GM18508 (cell line): Measurements from ENCODE around the gene ACAN.

Experiments
- ATAC-seq: cut with Tn5 transposase; IDR thresholded peaks from one replicate; pipeline ENCODE4 v1.9.1; 2021; ENCODE audit warnings: moderate number of reproducible peaks; ENCODE audit not compliant: insufficient read depth, unreplicated experiment

Gene ACAN

DNA sequence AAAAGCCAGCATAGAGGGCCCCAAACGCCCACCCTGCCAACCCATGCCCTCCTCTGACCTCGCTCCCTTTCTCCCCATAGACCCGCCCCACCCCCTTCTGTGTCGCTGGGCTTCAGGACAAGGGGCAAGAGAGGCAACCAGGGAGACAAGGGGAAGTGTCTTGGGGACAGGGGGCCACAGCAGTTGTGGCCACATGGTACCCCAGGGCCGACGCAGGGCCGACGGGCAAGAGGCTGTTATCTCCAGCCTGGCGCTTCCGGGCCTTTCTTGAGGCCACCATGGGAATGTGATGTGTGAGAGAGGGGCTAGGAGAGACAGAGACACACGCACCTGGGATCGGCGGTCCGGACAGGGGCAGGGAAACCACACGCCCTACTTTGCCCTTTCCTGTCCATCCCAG is 95.5 kb downstream of the ACAN start:
- no peak for ATAC-seq

DNA sequence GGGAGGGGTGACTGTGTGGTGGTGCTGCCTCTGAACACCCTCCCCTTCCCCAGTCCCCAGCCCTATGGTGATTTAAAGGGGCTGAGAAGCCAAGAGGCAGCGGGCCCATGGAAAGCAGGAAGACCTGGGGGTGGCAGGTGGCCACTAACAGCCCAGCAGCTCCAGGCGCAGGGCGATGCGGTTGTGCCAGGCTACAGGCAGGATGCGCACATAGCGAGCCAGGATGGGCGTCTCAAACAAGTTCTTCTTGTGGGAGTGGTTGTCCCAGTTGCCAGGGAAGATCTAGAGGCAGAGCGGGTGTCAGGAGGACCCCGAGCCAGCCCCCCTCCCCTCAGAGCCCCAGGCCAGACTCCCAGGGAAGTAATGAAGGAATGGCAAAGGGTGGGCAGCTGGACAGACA is 96.0 kb downstream of the ACAN start:
- ATAC-seq, result no peak

DNA sequence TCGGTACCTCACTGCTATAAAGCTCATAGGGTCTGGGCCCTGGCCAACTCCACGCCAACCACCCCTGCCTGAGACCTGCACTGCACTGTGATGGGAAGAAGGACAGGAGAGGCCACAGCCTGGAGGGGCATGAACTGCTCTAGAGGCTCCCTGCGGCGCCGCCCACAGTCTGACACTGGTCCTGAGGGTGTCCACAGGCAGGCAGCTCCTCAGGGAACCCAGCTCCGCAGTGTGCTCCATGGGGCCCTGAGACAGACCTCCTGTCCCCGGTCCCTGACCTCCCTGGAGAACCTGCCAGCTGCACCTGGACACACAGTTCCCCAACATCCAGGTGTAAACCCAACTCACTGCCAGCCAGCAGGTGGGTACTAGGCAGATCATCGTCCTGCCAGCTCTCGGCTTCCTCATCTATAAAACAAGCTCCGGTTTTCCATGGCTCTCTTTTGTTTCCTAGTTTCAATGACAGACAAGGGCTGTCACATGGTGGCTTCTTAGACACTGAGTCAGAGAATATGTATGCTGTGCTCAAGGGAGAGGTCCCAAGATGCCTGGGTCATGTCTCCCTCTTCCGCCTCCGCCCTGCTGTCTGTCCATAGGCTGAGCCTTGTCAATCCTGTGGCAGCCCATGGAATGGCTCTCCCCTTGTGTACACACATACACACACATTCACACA is 97.2 kb downstream of the ACAN start:
- no peak for ATAC-seq

DNA sequence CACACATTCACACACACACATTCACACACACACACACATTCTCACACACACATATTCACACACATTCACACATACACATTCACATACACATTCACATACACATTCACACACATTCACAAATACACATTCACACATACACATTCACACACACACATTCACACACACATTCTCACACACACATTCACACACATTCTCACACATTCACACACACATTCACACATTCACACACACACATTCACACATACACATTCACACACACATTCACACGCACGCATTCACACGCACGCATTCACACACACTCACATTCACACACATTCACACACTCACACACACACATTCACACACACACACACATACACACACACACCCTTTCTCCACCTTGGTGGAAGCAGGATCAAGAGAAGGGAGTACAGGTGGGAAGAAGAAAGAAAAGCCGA is 97.8 kb downstream of the ACAN start:
- ATAC-seq, result no peak

DNA sequence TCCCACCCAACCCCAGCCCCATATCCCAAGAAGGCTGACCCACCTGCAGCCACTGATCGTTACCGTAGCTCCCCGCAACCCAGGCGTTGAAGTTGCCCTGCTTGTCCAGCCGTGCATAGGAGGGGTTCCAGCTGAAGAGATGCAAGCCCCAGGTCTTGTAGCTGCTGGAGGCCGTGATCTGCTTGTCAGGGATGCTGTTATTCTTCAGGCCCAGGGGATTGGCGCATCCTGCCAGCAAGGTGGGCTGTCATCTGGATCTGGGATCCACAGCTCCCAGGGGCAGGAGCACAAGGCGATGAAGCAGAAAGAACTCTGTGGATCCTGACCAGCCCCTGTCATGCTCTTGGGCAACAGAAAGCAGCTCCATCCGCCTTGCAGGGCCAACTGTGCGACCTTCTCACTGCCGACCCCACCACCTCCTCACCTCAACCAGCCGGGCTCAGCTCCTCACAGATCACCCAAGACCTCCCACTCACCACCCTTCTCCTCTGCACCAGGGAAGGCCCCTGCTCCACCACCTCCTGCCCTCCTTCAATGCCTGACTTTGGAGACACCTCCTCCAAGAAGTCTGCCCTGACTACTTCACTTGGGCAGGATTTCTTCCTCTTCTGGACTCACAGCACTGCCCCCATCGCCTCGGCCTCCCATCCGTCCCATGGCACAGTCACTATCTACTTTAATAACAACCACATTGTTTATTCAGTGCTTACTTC is 98.4 kb downstream of the ACAN start:
- no peak for ATAC-seq

DNA sequence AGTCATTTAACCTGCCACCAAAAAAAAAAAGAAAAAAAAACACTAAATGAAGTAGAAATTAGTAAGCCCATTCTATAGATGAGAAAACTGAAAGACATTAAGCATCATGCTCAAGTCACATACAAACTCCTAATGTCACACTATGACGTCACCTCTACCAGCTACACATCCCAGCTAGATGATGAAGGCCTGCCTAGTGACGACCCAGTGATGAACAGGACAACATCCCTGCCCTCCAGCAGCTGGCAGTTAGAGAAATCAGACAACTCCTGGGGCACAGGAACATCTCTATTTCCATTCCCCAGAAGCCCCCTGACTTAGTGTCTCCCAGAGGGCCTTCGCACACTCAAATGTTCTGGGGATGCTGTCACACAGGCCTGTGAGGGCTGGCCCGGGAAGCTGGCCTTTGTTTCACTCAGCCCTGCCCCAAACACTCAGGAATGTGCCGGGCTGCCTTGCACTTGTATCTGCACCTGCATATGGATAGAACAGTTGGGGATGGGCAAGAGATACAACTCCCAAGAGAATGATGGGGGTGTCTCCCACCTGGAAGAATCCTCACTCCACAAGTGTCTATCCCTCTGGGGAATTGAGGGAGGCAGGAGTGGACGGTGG is 99.1 kb downstream of the ACAN start:
- ATAC-seq, result no peak

DNA sequence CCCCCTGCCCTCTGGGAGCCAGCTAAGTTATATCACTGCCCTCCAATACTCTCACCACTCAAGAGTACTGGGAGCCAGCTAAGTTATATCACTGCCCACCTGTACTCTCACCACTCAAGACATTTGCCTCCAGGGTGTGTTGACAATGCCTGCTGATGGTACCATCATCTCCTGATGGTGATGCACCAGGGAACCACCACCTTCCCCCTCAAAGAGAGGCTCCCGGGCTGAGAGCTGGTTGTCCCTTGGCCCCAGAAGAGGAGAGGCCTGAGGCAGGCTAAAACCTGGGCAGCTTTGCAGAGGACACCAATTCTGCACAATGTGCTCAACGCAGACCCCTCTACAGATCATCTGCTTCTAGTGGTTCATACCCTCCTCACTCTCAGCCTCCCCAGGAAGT is 99.6 kb downstream of the ACAN start:
- no peak for ATAC-seq

DNA sequence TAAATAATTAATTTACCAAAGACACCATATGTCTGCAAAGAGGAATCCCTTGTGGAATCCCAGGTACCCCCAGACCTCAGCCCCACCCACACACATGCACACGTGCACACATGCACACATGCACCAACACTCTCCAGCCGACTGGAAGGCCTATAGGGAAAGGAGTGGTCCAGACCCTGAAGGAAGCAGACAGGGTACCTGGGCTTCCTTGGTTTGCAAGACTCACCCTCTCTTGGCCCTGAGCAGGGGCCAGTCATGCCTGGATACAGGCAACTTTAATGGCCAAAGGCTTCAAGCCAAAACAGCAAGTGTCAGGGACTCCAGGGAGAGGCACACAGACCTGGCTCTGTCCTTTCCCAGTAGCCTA is 101.0 kb downstream of the ACAN start:
- no peak for ATAC-seq

DNA sequence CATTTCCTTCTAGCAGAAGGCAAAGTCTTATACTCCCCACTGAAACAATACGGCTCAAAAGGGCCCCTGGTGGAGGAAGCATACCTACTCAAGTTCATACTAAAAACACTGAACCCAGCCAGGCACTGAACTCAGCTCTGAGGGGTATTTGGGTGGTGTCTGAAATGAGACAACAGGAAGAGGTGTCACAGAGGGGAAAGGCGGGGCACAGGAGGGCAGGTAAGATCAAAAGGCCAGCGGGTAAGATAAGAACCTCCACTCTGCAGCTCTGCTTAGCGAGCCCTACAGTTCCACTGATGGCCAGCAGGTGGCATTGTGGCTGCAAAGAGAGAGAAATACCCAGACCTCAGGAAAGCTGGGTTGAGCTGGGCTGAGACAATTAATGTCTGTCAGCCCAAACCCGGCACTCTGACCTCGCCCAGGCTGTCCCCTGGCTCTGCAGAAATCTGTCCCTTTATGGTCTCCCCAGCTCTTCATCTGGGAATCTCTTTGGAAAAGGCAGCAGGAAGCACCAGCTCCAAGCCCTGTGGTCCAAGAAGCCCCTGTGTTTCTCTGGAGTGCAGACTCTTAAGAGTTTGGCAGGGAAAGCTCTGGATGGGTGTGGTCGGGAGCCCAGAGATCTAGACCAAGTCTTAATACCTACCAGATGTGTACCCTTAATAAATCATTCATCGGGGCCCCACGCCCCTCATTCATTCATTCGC is 101.5 kb downstream of the ACAN start:
- ATAC-seq, result no peak

DNA sequence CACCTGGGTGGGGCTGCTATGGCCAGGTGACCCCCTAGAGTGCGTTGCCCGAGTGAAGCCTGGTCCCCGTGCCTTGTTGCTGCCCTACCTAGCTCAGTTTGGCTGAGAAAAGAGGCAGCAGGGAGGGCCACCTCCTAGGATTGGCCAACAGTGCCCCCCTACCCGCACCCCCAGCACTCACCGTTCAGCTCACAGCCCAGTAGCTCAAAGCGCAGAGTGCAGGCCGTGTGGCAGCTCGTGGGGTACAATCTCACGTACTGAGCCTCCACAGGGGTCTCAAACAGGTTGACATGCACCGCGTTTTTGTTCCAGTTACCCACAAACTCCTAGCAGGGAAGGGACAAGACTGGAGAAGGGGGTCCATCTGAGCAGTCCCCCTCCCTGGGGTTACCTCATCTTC is 102.3 kb downstream of the ACAN start:
- ATAC-seq, result no peak

DNA sequence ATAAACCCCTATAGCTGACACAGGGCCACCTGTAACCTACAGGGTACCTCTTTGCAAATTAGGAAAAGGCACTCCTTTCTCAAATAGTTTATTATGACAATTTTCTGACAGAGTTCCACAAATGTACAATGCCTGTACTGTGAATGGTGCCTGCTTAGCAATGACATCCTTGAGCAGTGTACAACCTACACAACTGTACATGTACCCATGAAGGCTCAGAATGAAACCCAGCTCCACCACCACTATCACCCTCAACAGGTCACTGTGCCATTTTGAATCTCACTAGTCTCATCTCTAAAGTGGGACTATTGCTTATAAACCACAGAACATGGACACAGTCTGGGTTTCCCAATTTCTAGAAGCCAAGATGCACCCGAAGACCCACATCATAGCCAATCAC is 102.9 kb downstream of the ACAN start:
- no peak for ATAC-seq

DNA sequence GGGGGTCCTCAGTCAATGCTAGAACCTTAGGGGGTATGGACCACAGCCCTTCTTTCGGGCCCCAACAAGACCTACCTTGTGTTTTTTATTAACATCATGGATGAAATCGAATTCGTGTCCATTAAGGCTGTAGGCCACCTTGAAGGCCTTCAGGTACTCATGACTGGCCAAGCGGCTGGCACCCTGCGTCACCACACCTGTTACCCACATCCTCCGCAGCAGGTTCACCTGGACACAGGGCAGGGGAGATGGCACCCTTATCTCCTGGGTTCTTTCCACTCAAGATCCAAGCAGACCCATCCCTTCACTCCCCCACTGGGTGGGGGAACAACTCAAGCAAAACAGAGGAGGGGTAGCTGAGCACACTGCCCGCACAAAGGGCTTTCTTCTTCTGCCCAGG is 103.3 kb downstream of the ACAN start:
- no peak for ATAC-seq

DNA sequence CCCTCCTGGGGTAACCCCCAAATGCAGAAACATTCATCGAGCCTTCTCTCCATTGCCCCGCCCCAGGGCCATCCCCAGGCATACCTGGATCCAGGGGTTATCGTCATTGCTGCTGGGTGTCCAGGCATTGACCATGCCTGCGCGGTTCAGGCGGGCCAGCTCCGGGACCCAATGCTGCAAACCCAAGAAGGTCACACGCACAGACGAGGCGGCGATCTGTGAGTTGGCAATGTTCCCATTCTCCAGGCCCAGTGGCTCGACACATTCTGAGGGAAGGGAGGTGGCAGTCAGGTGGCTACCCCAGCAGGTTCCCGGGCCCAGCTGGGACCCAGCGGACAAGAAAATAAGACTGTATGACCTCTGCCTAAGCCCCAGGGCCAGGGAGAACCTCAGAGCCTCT is 103.9 kb downstream of the ACAN start:
- ATAC-seq, result no peak

DNA sequence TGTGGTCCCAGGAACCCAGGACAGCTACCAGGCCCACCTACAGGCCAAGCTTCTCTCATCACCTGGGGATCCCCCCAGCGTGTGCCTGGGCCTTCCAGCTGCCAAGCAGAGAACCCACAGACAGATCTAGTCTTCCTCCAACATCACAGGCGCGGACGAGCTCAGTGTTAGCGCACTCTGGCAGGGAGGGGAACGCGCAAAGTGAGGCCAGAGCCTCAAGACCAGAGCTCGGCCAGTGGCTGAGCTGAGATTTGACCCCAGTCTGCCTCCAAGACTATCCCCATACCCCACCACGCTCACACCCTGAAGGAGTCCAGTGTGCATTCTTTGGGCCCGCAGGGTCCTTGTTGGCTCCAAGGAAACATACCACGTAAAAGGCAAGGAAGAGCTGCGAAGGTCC is 104.9 kb downstream of the ACAN start:
- no peak for ATAC-seq

DNA sequence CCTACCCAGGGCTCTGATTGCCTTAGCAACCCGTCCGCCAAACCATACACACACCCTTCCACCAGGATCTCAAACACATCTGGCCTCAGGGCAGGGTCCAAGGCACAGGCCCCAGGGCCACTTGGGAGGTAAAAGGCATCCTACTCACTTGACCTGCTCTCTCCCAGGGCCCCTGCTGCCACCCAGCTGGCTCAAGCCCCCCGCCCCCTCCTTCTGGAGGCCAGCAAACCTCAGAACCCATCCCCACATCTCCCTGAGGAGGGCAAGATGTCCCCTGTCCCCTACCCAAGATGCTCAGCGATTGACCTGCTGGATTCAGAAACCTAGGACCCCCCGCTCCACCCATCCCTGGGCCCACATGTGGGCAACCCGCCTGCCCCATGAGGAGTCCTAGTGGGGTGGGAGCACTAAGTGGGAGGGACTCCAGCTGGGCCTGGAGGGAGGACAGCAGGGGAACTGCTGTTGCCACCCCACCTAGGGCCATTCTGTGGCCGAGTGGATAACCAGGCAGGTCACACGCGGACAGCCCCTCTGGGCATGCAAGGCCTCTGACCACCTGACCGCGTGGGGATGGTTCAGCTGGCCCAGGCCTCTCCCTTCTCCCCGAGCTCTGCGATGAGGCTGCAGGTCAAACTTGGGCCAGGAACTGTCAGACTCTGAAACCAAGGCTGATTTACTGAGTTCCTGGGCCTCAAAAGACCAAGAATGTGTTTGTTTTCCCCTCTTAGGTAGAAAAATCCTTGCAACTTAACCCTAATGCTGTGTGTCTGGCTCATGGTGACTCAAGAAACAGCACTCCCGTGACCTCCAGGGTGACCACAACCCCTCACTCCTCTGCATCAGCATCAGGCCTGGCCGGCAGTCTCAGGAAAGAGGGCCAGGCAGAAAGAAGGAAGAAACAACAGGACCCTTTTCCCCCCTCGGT is 105.7 kb downstream of the ACAN start:
- ATAC-seq, result no peak

DNA sequence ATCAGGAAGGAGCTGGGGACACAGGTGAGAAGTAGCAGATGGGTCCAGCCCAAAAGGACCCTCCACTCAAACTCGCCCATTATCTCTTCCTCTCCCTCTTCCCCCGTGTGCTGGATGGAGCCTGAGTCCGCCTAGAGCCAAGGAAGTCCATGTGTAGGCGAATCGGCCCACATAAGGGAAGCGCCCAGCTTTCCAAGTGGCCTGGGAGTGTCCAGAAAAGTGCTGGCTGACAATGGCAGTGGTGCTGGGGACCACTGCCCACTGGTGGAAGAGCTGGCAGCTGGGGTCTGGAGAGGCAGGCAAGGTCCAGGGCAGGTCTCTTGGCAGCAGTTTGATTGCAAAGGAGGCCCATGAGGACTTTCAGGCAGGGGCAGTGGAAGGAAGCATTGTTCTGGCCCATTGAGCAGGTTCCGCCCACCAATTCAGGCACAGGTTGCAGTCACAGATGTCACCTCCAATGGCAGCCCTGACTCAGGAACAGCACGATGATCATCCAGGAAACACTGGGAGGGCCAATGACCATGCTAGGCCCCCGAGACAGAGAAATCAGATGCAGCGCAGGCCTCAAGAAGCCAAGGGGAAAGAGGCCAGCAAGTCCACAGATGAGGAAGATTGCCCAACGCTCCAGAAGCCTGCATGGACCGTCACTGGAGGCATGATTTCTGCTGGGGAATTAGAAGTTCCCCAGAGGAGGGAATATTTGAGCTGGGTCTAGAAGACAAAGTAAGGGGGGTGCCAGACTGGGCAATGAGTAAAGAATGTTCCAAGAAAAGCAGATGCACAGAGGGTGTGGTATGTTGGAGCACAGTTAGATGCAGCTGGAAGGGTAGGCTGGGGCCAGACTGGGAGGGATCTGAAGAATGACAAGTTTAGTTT is 107.0 kb downstream of the ACAN start:
- ATAC-seq, result no peak

DNA sequence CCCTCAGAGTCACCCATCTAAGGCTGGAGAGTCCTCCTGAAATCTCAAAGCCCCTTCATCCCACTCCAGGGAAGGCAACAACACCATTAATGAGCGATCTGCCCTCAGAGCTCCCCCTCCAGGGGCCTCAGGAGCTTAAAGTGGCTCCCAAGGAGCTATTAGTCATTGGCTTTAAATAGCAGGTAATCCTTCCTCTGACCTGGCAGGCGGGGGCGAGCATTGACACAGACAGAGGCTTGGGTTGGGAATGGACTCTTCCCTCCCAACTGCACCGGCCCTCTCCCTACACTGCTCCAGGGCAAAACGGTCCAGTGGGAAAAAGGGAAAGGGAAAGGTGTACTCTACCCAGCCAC is 108.5 kb downstream of the ACAN start:
- ATAC-seq, result no peak

DNA sequence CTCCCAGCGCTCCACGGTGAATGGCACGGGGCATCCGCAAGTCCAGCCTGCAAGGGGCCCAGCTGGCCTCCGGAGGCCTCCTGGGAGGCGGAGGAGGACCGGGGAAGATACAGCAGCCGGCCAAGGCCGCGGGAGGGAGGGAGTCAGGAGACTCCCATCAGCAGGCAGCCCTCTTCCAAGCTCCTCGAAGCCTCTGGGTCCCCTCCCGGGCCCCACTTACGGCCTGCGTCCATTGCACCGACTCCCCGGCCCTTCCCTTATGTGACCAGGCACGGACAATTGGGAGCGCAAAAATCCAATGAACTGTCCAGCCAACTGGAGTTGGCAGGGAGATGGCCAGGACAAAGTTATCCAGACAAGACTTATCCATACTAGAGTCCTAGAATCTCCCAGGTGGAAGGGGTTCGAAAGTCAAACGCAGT is 109.3 kb downstream of the ACAN start:
- ATAC-seq, result no peak
